WTC11 (cell line): ENCODE results near the gene CCM2L.

Experiments
- ESRRA ChIP-seq: sonication (generic); formaldehyde crosslinking; IDR thresholded peaks from 2 replicates; pipeline ENCODE4 v1.8.1; 2022; ENCODE audit warnings: mild to moderate bottlenecking, missing genetic modification reagents, borderline replicate concordance
- NR1H2 ChIP-seq: sonication (generic); formaldehyde crosslinking; IDR thresholded peaks from 2 replicates; pipeline ENCODE4 v1.9.0; 2021; ENCODE audit warnings: mild to moderate bottlenecking, moderate library complexity, missing genetic modification reagents
- ZNF263 ChIP-seq: sonication (generic); formaldehyde crosslinking; IDR thresholded peaks from 2 replicates; pipeline ENCODE4 v1.8.1; 2022; ENCODE audit warnings: low read depth, mild to moderate bottlenecking, moderate library complexity, missing genetic modification reagents
- TF ChIP-seq, protein P1 (sequence below): fragments of 200-600 bp; IDR thresholded peaks from 2 replicates; pipeline ENCODE4 v1.8.0; 2022; ENCODE audit warnings: antibody characterized with exemption
- TF ChIP-seq, protein P2 (sequence below): sonication (generic); formaldehyde crosslinking; IDR thresholded peaks from 2 replicates; pipeline ENCODE4 v1.8.1; 2023; ENCODE audit warnings: mild to moderate bottlenecking, moderate library complexity, missing genetic modification reagents

- TF ChIP-seq NR1H2 (CRISPR knock-in tag) (peak; percentile 99), ZNF263 (CRISPR knock-in tag) (peak; percentile 95), ESRRA (peak; percentile 100)
- TF ChIP-seq, protein P1, sequence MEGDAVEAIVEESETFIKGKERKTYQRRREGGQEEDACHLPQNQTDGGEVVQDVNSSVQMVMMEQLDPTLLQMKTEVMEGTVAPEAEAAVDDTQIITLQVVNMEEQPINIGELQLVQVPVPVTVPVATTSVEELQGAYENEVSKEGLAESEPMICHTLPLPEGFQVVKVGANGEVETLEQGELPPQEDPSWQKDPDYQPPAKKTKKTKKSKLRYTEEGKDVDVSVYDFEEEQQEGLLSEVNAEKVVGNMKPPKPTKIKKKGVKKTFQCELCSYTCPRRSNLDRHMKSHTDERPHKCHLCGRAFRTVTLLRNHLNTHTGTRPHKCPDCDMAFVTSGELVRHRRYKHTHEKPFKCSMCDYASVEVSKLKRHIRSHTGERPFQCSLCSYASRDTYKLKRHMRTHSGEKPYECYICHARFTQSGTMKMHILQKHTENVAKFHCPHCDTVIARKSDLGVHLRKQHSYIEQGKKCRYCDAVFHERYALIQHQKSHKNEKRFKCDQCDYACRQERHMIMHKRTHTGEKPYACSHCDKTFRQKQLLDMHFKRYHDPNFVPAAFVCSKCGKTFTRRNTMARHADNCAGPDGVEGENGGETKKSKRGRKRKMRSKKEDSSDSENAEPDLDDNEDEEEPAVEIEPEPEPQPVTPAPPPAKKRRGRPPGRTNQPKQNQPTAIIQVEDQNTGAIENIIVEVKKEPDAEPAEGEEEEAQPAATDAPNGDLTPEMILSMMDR: no peak
- TF ChIP-seq, protein P2, sequence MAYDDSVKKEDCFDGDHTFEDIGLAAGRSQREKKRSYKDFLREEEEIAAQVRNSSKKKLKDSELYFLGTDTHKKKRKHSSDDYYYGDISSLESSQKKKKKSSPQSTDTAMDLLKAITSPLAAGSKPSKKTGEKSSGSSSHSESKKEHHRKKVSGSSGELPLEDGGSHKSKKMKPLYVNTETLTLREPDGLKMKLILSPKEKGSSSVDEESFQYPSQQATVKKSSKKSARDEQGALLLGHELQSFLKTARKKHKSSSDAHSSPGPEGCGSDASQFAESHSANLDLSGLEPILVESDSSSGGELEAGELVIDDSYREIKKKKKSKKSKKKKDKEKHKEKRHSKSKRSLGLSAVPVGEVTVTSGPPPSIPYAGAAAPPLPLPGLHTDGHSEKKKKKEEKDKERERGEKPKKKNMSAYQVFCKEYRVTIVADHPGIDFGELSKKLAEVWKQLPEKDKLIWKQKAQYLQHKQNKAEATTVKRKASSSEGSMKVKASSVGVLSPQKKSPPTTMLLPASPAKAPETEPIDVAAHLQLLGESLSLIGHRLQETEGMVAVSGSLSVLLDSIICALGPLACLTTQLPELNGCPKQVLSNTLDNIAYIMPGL: peak; percentile 99
These were observed 41.7 kb upstream of the CCM2L start for GRCh38 chr20:31968291-31969126.
